Ascending aorta (tissue), 2 donors: ENCODE data around the gene SMIM15. TPM values are rescaled to one million over a fixed set of nuclear protein-coding genes. Genes with fewer than 3 reads are reported as not detected.

Source experiments
- DNase-seq, 2 donors: peaks; one replicate each; pipeline ENCODE4 v3.0.0-alpha.2; 2019; ENCODE audit warnings: low spot score in 2 of 2
- H3K27ac ChIP-seq, 2 donors: fragments of 200-600 bp; sonication (generic); one replicate each; pipeline ENCODE4 v1.5.1; 2016 to 2017; ENCODE audit warnings: mild to moderate bottlenecking in 1 of 2
- H3K27me3 ChIP-seq: fragments of 200-600 bp; sonication (generic); one replicate; pipeline ENCODE4 v1.5.1; 2017
- H3K36me3 ChIP-seq, 2 donors: fragments of 200-600 bp; sonication (generic); one replicate each; pipeline ENCODE4 v1.5.1; 2016
- H3K4me1 ChIP-seq, 2 donors: fragments of 200-600 bp; sonication (generic); one replicate each; pipeline ENCODE4 v1.5.1; 2016 to 2017; ENCODE audit warnings: mild to moderate bottlenecking in 1 of 2
- H3K4me3 ChIP-seq, 2 donors: fragments of 200-600 bp; sonication (generic); one replicate each; pipeline ENCODE4 v1.5.1; 2016 to 2017; ENCODE audit warnings: mild to moderate bottlenecking in 1 of 2
- H3K9me3 ChIP-seq, 2 donors: fragments of 200-600 bp; sonication (generic); one replicate each; pipeline ENCODE4 v1.5.1; 2016
- intact Hi-C: fragments of 100-400 bp; cut with DNase I; formaldehyde crosslinking; loops from one replicate; pipeline ENCODE4 v1.15.1; 2023
- total RNA-seq: library from RNA; depleted of rRNA; stranded (reverse); fragments of >200 nt; gene quantifications from one replicate; pipeline ENCODE4 v1.1.0, GENCODE V29; 2016
- TF ChIP-seq, protein P1 (sequence below), 3 experiments: fragments of 200-600 bp in 2 of 3; fragments of 450-650 bp in 1 of 3; sonication (generic) in 2 of 3; IDR thresholded peaks; one replicate each; pipeline ENCODE4 v1.5.1; 2016 to 2019; ENCODE audit warnings: antibody characterized with exemption in 3 of 3, mild to moderate bottlenecking in 1 of 3, moderate library complexity in 1 of 3

Gene SMIM15
- total RNA-seq, 1 donor from 2014 or later = 22.4 TPM

DNA sequence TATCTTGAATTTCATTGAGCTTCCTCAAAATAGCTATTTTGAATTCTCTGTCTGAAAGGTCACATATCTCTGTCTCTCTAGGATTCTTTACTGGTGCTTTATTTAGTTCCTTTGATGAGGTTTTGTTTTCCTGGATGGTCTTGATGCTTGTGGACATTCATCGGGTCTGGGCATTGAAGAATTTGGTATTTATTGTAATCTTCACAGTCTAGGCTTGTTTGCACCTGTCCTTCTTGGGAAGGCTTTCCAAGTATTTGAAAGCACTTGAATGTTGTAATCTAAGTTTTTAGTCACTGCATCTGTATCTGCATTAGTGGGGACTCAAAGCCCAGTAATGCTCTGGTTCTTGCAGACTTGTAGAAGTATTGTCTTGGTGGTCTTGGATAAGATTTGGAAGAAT, 47.8 kb downstream of the SMIM15 start:
- Histone ChIP-seq H3K27ac (no peak overlapping the region), H3K4me3 (no peak overlapping the region), H3K4me1 (no peaks in the 10 kb centered on the region), H3K36me3 (no peaks in the 10 kb centered on the region), H3K9me3 (no peaks in the 10 kb centered on the region), H3K27me3 (no peaks in the 10 kb centered on the region)
- intact Hi-C loops = no loop called here
- DNase-seq = no peak
- TF ChIP-seq, protein P1, sequence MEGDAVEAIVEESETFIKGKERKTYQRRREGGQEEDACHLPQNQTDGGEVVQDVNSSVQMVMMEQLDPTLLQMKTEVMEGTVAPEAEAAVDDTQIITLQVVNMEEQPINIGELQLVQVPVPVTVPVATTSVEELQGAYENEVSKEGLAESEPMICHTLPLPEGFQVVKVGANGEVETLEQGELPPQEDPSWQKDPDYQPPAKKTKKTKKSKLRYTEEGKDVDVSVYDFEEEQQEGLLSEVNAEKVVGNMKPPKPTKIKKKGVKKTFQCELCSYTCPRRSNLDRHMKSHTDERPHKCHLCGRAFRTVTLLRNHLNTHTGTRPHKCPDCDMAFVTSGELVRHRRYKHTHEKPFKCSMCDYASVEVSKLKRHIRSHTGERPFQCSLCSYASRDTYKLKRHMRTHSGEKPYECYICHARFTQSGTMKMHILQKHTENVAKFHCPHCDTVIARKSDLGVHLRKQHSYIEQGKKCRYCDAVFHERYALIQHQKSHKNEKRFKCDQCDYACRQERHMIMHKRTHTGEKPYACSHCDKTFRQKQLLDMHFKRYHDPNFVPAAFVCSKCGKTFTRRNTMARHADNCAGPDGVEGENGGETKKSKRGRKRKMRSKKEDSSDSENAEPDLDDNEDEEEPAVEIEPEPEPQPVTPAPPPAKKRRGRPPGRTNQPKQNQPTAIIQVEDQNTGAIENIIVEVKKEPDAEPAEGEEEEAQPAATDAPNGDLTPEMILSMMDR (IDR thresholded peaks at IDR 0.05) = no peak

Other genes with a start within 250 kb of the SMIM15 start
- gene ERCC8, start 217.4 kb downstream of the SMIM15 start, total RNA-seq = 2.3 TPM
- gene NDUFAF2, start 217.3 kb downstream of the SMIM15 start, total RNA-seq = 38.3 TPM
- gene ZSWIM6, start 169.8 kb upstream of the SMIM15 start, total RNA-seq = 8.8 TPM